Astrocyte (in vitro differentiated cells and primary cell): ENCODE results near the gene ZNF649.

Experiments
- CTCF ChIP-seq: IDR thresholded peaks from 2 replicates; pipeline ENCODE4 v1.5.1; 2011; ENCODE audit warnings: low read depth, mild to moderate bottlenecking, inconsistent platforms, low read length, moderate library complexity; ENCODE audit not compliant: insufficient read depth
- EZH2 ChIP-seq: IDR thresholded peaks from 2 replicates; pipeline ENCODE4 v1.6.1; 2012; ENCODE audit warnings: mild to moderate bottlenecking, low read length, inconsistent platforms; ENCODE audit not compliant: insufficient read depth

DNA sequence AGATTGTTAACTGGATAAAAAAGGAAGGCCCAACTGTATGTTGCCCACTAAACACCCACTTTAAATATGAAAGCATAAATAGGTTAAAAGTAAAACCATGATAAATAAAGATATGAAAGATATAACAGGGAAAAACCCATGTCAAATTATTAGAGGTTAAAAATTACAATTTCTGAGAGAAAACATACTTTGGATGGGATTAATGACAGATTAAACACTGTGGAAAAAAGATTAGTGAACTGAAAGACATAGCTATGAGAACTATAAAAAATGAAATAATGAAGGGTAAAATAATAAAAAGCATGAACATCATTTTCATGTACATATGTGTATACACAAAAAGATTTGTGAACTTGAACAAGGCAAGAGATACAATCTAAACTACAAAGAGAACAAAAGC lies 14.9 kb downstream of the ZNF649 start:
- TF ChIP-seq CTCF = no peak
- no peak for TF ChIP-seq EZH2
